Panc1 (cell line): Measurements from ENCODE around the gene CITED2.
"Not testable (repeated sequence)": the region's sequence is repeated elsewhere in the genome, so short reads cannot be mapped to it uniquely, and the experiment has no call there.

Experiments used
- CTCF ChIP-seq: fragments of 450-650 bp; IDR thresholded peaks from 2 replicates; pipeline ENCODE4 v1.5.1; 2017; ENCODE audit warnings: mild to moderate bottlenecking
- TCF7L2 ChIP-seq: IDR thresholded peaks from 2 replicates; pipeline ENCODE4 v1.6.1; 2011; ENCODE audit warnings: mild to moderate bottlenecking, low read depth, low read length, inconsistent platforms

- TF ChIP-seq CTCF, TCF7L2: not testable (repeated sequence)
Measured at GRCh38 chr6:139412103-139412502, 37.7 kb upstream of the CITED2 start.
